Measurements from ENCODE around the gene DYSF. TPM values are rescaled to one million over a fixed set of nuclear protein-coding genes. Genes with fewer than 3 reads are reported as not detected.

DYSF gene
- total RNA-seq, 4 donors from 2014 or later: 17.4 to 40.7 (median 18.5) TPM

DNA sequence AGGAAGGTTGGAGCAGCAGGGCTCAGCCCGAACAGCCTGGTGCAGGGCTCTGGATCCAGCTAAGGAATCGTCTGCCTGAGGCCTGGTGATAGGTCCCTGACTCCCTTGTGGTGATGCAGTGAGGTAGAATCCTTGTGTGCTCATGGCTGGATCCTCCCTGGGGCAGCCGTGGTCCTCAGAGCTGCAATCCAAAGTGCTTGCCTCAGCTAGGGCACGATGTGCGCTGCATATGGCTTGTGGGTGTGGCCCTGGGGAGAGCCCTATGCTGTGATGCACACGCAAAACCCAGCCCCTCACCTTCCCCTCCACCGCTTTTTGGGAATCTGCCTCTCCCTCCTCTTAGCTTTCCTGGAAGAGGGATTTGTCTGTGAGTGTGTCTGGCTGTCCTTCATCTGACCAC, 142.2 kb downstream of the DYSF start:
- H3K4me3 ChIP-seq: no peak overlapping the region
- no peaks in the 10 kb centered on the region for H3K27me3 ChIP-seq
- peaks cover 0 to 91% (median 46%) of the 10 kb centered on the region in 4 donors for H3K36me3 ChIP-seq
- peaks cover 0 to 7% (median 3%) of the 10 kb centered on the region in 4 donors for H3K4me1 ChIP-seq
- H3K27ac ChIP-seq (replicated peaks in 1 of 4): no peak overlapping the region
- WGBS: 80% methylated on average over 5 of the region's 7 CpGs
- no peaks in the 10 kb centered on the region for H3K9me3 ChIP-seq
- TF ChIP-seq POLR2A (IDR thresholded peaks at IDR 0.05; ENCODE audit: low read depth) (no peak), POLR2AphosphoS5 (IDR thresholded peaks at IDR 0.05) (no peak), EP300 (IDR thresholded peaks at IDR 0.05) (no peak)
- TF ChIP-seq, protein P1, sequence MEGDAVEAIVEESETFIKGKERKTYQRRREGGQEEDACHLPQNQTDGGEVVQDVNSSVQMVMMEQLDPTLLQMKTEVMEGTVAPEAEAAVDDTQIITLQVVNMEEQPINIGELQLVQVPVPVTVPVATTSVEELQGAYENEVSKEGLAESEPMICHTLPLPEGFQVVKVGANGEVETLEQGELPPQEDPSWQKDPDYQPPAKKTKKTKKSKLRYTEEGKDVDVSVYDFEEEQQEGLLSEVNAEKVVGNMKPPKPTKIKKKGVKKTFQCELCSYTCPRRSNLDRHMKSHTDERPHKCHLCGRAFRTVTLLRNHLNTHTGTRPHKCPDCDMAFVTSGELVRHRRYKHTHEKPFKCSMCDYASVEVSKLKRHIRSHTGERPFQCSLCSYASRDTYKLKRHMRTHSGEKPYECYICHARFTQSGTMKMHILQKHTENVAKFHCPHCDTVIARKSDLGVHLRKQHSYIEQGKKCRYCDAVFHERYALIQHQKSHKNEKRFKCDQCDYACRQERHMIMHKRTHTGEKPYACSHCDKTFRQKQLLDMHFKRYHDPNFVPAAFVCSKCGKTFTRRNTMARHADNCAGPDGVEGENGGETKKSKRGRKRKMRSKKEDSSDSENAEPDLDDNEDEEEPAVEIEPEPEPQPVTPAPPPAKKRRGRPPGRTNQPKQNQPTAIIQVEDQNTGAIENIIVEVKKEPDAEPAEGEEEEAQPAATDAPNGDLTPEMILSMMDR (IDR thresholded peaks at IDR 0.05): no peak
- no peak for DNase-seq (ENCODE audit: extremely low spot score)
- intact Hi-C loops (cut with DNase I): no loop called here

GRCh38 chr2:71596011-71596410, 142.7 kb downstream of the DYSF start:
- Histone ChIP-seq H3K9me3 (no peaks in the 10 kb centered on the region), H3K36me3 (peaks cover 0 to 91% (median 46%) of the 10 kb centered on the region in 4 donors), H3K4me1 (peaks cover 0 to 7% (median 3%) of the 10 kb centered on the region in 4 donors), H3K27ac (replicated peaks in 1 of 4) (no peak overlapping the region), H3K4me3 (no peak overlapping the region), H3K27me3 (no peaks in the 10 kb centered on the region)
- 49% methylated on average over 17 of the region's 17 CpGs for whole genome bisulfite sequencing
- TF ChIP-seq POLR2AphosphoS5 (IDR thresholded peaks at IDR 0.05) (no peak), POLR2A (IDR thresholded peaks at IDR 0.05; ENCODE audit: low read depth) (no peak), EP300 (IDR thresholded peaks at IDR 0.05) (no peak)
- TF ChIP-seq, protein P1 (IDR thresholded peaks at IDR 0.05): no peak
- DNase-seq (ENCODE audit: extremely low spot score): no peak
- intact Hi-C loops (cut with DNase I): no loop called here

DNA sequence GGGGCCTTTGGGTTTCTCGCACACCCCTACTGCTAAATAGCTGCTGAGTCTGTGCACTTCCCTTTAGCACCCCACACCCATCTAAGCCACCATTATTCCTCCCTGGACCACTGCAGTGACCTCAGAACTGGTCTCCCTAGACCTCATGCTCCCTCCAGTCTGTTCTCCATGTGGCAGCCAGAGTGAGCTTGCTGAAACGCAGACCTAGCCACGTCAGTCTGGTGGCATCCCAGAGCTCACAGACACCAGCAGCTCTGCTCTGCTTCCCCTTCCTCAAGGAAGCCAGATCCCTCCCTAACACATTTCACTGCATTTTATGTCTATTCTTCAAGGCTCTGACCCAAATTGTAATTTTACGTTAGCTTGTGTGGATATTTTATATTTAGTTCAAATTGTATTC, 144.4 kb downstream of the DYSF start:
- no peaks in the 10 kb centered on the region for H3K9me3 ChIP-seq
- H3K36me3 ChIP-seq: peaks cover 0 to 87% (median 38%) of the 10 kb centered on the region in 4 donors
- WGBS: 83% methylated on average over 4 of the region's 4 CpGs
- intact Hi-C loops (cut with DNase I): no loop called here
- no peak overlapping the region for H3K27ac ChIP-seq (replicated peaks in 1 of 4)
- peaks cover 0 to 6% (median 2%) of the 10 kb centered on the region in 4 donors for H3K4me1 ChIP-seq
- H3K27me3 ChIP-seq: no peaks in the 10 kb centered on the region
- TF ChIP-seq, protein P1 (IDR thresholded peaks at IDR 0.05): no peak
- TF ChIP-seq POLR2A (IDR thresholded peaks at IDR 0.05; ENCODE audit: low read depth): no peak
- no peak for TF ChIP-seq POLR2AphosphoS5 (IDR thresholded peaks at IDR 0.05)
- TF ChIP-seq EP300 (IDR thresholded peaks at IDR 0.05): no peak
- no peak overlapping the region for H3K4me3 ChIP-seq
- no peak for DNase-seq (ENCODE audit: extremely low spot score)

- Histone ChIP-seq H3K36me3 (peaks cover 0 to 85% (median 36%) of the 10 kb centered on the region in 4 donors), H3K27ac (replicated peaks in 1 of 4) (no peak overlapping the region), H3K27me3 (no peaks in the 10 kb centered on the region), H3K4me3 (no peak overlapping the region), H3K9me3 (no peaks in the 10 kb centered on the region), H3K4me1 (peaks cover under 1 to 13% (median 8%) of the 10 kb centered on the region in 4 donors)
- WGBS: 95% methylated on average over 4 of the region's 14 CpGs
- no peak for DNase-seq (ENCODE audit: extremely low spot score)
- intact Hi-C loops (cut with DNase I): no loop called here
- no peak for TF ChIP-seq POLR2AphosphoS5 (IDR thresholded peaks at IDR 0.05)
- TF ChIP-seq POLR2A (IDR thresholded peaks at IDR 0.05; ENCODE audit: low read depth): no peak
- TF ChIP-seq, protein P1 (IDR thresholded peaks at IDR 0.05): no peak
- no peak for TF ChIP-seq EP300 (IDR thresholded peaks at IDR 0.05)
Observed at GRCh38 chr2:71598526-71598925, 145.2 kb downstream of the DYSF start.

- Histone ChIP-seq H3K4me1 (peaks cover 5 to 18% (median 13%) of the 10 kb centered on the region in 4 donors), H3K27ac (replicated peaks in 1 of 4) (no peak overlapping the region), H3K9me3 (no peaks in the 10 kb centered on the region), H3K4me3 (no peak overlapping the region), H3K36me3 (peaks cover 0 to 80% (median 33%) of the 10 kb centered on the region in 4 donors), H3K27me3 (no peaks in the 10 kb centered on the region)
- TF ChIP-seq EP300 (IDR thresholded peaks at IDR 0.05) (no peak), POLR2AphosphoS5 (IDR thresholded peaks at IDR 0.05) (no peak), POLR2A (IDR thresholded peaks at IDR 0.05; ENCODE audit: low read depth) (no peak)
- TF ChIP-seq, protein P1 (IDR thresholded peaks at IDR 0.05): no peak
- 78% methylated on average over 8 of the region's 8 CpGs for WGBS
- intact Hi-C loops (cut with DNase I): no loop called here
- no peak for DNase-seq (ENCODE audit: extremely low spot score)
Observed at GRCh38 chr2:71599038-71599437, 145.7 kb downstream of the DYSF start.
